IMR-90 (cell line): ENCODE measurements around the gene KCNF1. TPM values are rescaled to one million over a fixed set of nuclear protein-coding genes. Genes with fewer than 3 reads are reported as not detected.

Source experiments
- ATAC-seq: fragments of 200-7000 bp; cut with Tn5 transposase; 2 replicates; pipeline ENCODE4 v1.9.1; 2020; ENCODE audit warnings: low read depth, mild to moderate bottlenecking, moderate library complexity
- BruUV-seq: library from RNA; stranded (reverse); fragments of 400-500 nt; replicated peaks from 2 replicates; lab custom pipeline; 2021; lab: Mats Ljungman, UMichigan
- CTCF ChIA-PET: fragments of 300-600 bp; formaldehyde crosslinking; extraction: SDS; loops from one replicate; lab custom pipeline; 2021; ENCODE audit warnings: antibody characterized with exemption; lab: Yijun Ruan, JAX
- POLR2A ChIA-PET: fragments of 300-600 bp; sonication (Branson Sonifier 250); formaldehyde crosslinking; loops from one replicate; lab custom pipeline; 2022; ENCODE audit warnings: antibody characterized with exemption; ENCODE audit not compliant: unreplicated experiment; lab: Charles Lee
- DNase-seq: peaks from one replicate; pipeline ENCODE4 v3.0.0; 2013
- H2AFZ ChIP-seq: replicated peaks from 2 replicates; pipeline ENCODE3; 2013; ENCODE audit warnings: low read length, mild to moderate bottlenecking; ENCODE audit not compliant: poor library complexity
- H2AK5ac ChIP-seq: 2 replicates; pipeline ENCODE4 v1.6.1; 2013; ENCODE audit warnings: low read depth, low read length, inconsistent platforms
- H2AK9ac ChIP-seq: replicated peaks from 2 replicates; pipeline ENCODE3; 2013; ENCODE audit warnings: mild to moderate bottlenecking, low read depth, low read length, moderate library complexity; ENCODE audit not compliant: poor library complexity
- H2BK120ac ChIP-seq: 2 replicates; pipeline ENCODE4 v1.6.1; 2013; ENCODE audit warnings: low read depth, low read length, inconsistent platforms
- H2BK15ac ChIP-seq: 3 replicates; pipeline ENCODE4 v1.6.1; 2013; ENCODE audit warnings: low read depth, low read length, inconsistent platforms
- H2BK20ac ChIP-seq: 2 replicates; pipeline ENCODE4 v1.6.1; 2013; ENCODE audit warnings: low read depth, mild to moderate bottlenecking, inconsistent platforms, low read length, moderate library complexity
- H2BK5ac ChIP-seq: 2 replicates; pipeline ENCODE4 v1.6.1; 2013; ENCODE audit warnings: mild to moderate bottlenecking, low read depth, low read length, inconsistent platforms; ENCODE audit not compliant: poor library complexity, severe bottlenecking
- H3K14ac ChIP-seq: replicated peaks from 2 replicates; pipeline ENCODE4 v1.6.1; 2013; ENCODE audit warnings: low read depth, low read length, inconsistent platforms
- H3K18ac ChIP-seq: 2 replicates; pipeline ENCODE4 v1.6.1; 2013; ENCODE audit warnings: low read depth, low read length, control low read depth
- H3K23ac ChIP-seq: 2 replicates; pipeline ENCODE4 v1.6.1; 2013; ENCODE audit warnings: low read depth, low read length, inconsistent platforms
- H3K27ac ChIP-seq: 2 replicates; pipeline ENCODE4 v1.5.1; 2013; ENCODE audit warnings: mild to moderate bottlenecking, control low read depth, low read length; ENCODE audit not compliant: insufficient read depth
- H3K27me3 ChIP-seq: 2 replicates; pipeline ENCODE4 v1.6.1; 2013; ENCODE audit warnings: low read length; ENCODE audit not compliant: control insufficient read depth, insufficient read depth
- H3K36me3 ChIP-seq: 2 replicates; pipeline ENCODE4 v1.6.1; 2013; ENCODE audit warnings: low read length, mixed read lengths; ENCODE audit not compliant: control insufficient read depth, insufficient read depth
- H3K4ac ChIP-seq: 2 replicates; pipeline ENCODE4 v1.6.1; 2013; ENCODE audit warnings: low read depth, low read length, inconsistent platforms
- H3K4me1 ChIP-seq: 2 replicates; pipeline ENCODE4 v1.6.1; 2013; ENCODE audit warnings: low read length, mixed read lengths; ENCODE audit not compliant: control insufficient read depth, insufficient read depth
- H3K4me2 ChIP-seq: 2 replicates; pipeline ENCODE4 v1.6.1; 2013; ENCODE audit warnings: low read depth, mild to moderate bottlenecking, control low read depth, low read length, moderate library complexity
- H3K4me3 ChIP-seq: 2 replicates; pipeline ENCODE4 v1.5.1; 2013; ENCODE audit warnings: low read depth, mild to moderate bottlenecking, control low read depth, low read length, moderate library complexity; ENCODE audit not compliant: insufficient read depth
- H3K56ac ChIP-seq: 2 replicates; pipeline ENCODE4 v1.6.1; 2013; ENCODE audit warnings: low read length, inconsistent platforms; ENCODE audit not compliant: insufficient read depth; ENCODE audit errors: extremely low read depth
- H3K79me1 ChIP-seq, 2 experiments: 2 replicates each; pipeline ENCODE4 v1.6.1; 2013; ENCODE audit warnings: low read length in 2 of 2, inconsistent platforms in 1 of 2, low read depth in 1 of 2
- H3K9ac ChIP-seq: 2 replicates; pipeline ENCODE4 v1.6.1; 2013; ENCODE audit warnings: low read depth, low read length, control low read depth
- H3K9me1 ChIP-seq: 2 replicates; pipeline ENCODE4 v1.6.1; 2013; ENCODE audit warnings: low read length, inconsistent platforms; ENCODE audit not compliant: insufficient read depth
- H3K9me3 ChIP-seq: 2 replicates; pipeline ENCODE4 v1.6.1; 2013; ENCODE audit warnings: low read length; ENCODE audit not compliant: control insufficient read depth, insufficient read depth
- H4K20me1 ChIP-seq: 2 replicates; pipeline ENCODE4 v1.6.1; 2013; ENCODE audit warnings: low read length, inconsistent platforms; ENCODE audit not compliant: insufficient read depth
- H4K5ac ChIP-seq: 2 replicates; pipeline ENCODE4 v1.6.1; 2013; ENCODE audit warnings: mild to moderate bottlenecking, low read depth, low read length, control low read depth
- H4K8ac ChIP-seq, 2 experiments: 2 replicates each; pipeline ENCODE4 v1.6.1; 2013; ENCODE audit warnings: low read depth in 2 of 2, low read length in 2 of 2, control low read depth in 1 of 2, inconsistent platforms in 1 of 2
- H4K91ac ChIP-seq: 2 replicates; pipeline ENCODE4 v1.6.1; 2013; ENCODE audit warnings: low read depth, low read length, inconsistent platforms; ENCODE audit not compliant: insufficient read depth
- CHD1 ChIP-seq: IDR thresholded peaks from 2 replicates; pipeline ENCODE4 v1.6.1; 2012; ENCODE audit warnings: low read depth, low read length, improper control_type of control experiment
- CTCF ChIP-seq: conservative IDR thresholded peaks from 2 replicates; pipeline ENCODE4 v1.5.1; 2012; ENCODE audit warnings: mild to moderate bottlenecking, low read depth, low read length, improper control_type of control experiment
- FOS ChIP-seq: fragments of 150-350 bp; IDR thresholded peaks from 2 replicates; pipeline ENCODE4 v1.6.1; 2016; ENCODE audit warnings: low read depth, low read length
- MAFK ChIP-seq: IDR thresholded peaks from 2 replicates; pipeline ENCODE4 v1.6.1; 2012; ENCODE audit warnings: low read depth, low read length, improper control_type of control experiment
- MAZ ChIP-seq: IDR thresholded peaks from 2 replicates; pipeline ENCODE4 v1.6.1; 2012; ENCODE audit warnings: low read depth, mild to moderate bottlenecking, low read length, improper control_type of control experiment, moderate library complexity, borderline replicate concordance
- POLR2A ChIP-seq: IDR thresholded peaks from 2 replicates; pipeline ENCODE4 v1.6.1; 2012; ENCODE audit warnings: mild to moderate bottlenecking, low read depth, low read length
- RAD21 ChIP-seq: IDR thresholded peaks from 2 replicates; pipeline ENCODE4 v1.6.1; 2012; ENCODE audit warnings: low read length, improper control_type of control experiment
- RCOR1 ChIP-seq: IDR thresholded peaks from 2 replicates; pipeline ENCODE4 v1.6.1; 2012; ENCODE audit warnings: mild to moderate bottlenecking, low read length, improper control_type of control experiment; ENCODE audit not compliant: insufficient replicate concordance
- RFX5 ChIP-seq: IDR thresholded peaks from 2 replicates; pipeline ENCODE4 v1.8.0; 2012; ENCODE audit warnings: low read depth, mild to moderate bottlenecking, low read length, moderate library complexity
- WGBS, 2 experiments: methylation state at CpG; one replicate each; pipeline versions ENCODE4 v1.1.5 to v1.1.7; 2013; ENCODE audit warnings: missing lambda C conversion rate in 2 of 2; ENCODE audit not compliant: insufficient read length in 1 of 2; ENCODE audit errors: extremely low coverage in 2 of 2; 5-methylcytosine and 5-hydroxymethylcytosine counted together
- dilution Hi-C: fragments of 300-500 bp; cut with HindIII; formaldehyde crosslinking; loops from one replicate; pipeline ENCODE4 v1.14.3; 2018; ENCODE audit warnings: low sequenced_read_pairs; ENCODE audit not compliant: unreplicated experiment
- in situ Hi-C: fragments of 300-500 bp; cut with MboI; formaldehyde crosslinking; loops from 3 replicates; pipeline ENCODE4 v1.14.3; 2019; ENCODE audit warnings: low sequenced_read_pairs, inconsistent platforms, mixed read lengths
- intact Hi-C: fragments of 100-400 bp; cut with micrococcal nuclease; formaldehyde crosslinking; loops from 2 replicates; pipeline ENCODE4 v1.10.0; 2022
- polyA plus RNA-seq, 3 experiments: library from polyadenylated mRNA; depleted of rRNA; stranded (reverse); fragments of >200 nt; gene quantifications; 2 replicates each; pipeline ENCODE4 v1.2.3, GENCODE V29; 2012; ENCODE audit warnings: low replicate concordance in 1 of 3
- total RNA-seq: library from RNA; depleted of rRNA; stranded (reverse); fragments of >200 nt; gene quantifications from 2 replicates; pipeline ENCODE4 v1.2.3, GENCODE V29; 2012

KCNF1 gene
- total and polyA plus RNA-seq, 2 of the 4 experiments (the other 2 are of a cell fraction), result 0.54 to 1.4 TPM

GRCh38 chr2:10885094-10885860 lies 26.5 kb upstream of the KCNF1 start:
- Histone ChIP-seq H3K56ac (no peak overlapping the region), H3K36me3 (no peaks in the 10 kb centered on the region), H3K27ac (no peak overlapping the region), H3K4me2 (no peak overlapping the region), H4K8ac (no peak overlapping the region), H3K18ac (no peak overlapping the region), H4K20me1 (no peaks in the 10 kb centered on the region), H3K23ac (no peak overlapping the region), H3K27me3 (peaks cover 30% of the 10 kb centered on the region), H3K4me3 (no peak overlapping the region), H3K4me1 (no peaks in the 10 kb centered on the region), H2AFZ (no peak overlapping the region), H3K9me3 (no peaks in the 10 kb centered on the region), H3K14ac (no peak overlapping the region), H3K79me1 (no peaks in the 10 kb centered on the region), H2AK5ac (no peak overlapping the region), H3K9me1 (no peaks in the 10 kb centered on the region), H3K4ac (no peak overlapping the region), H2BK5ac (no peak overlapping the region), H2BK15ac (no peak overlapping the region), H3K9ac (no peak overlapping the region; the same call in 1 of the 2 replicates), H2AK9ac (no peak overlapping the region), H4K91ac (no peak overlapping the region), H4K5ac (no peak overlapping the region), H2BK120ac (no peak overlapping the region), H2BK20ac (no peak overlapping the region)
- ChIA-PET CTCF (no interaction called here), POLR2A (no interaction called here)
- BruUV-seq, result no TSS peak
- TF ChIP-seq POLR2A (no peak), MAZ (no peak), FOS (no peak), MAFK (no peak), RCOR1 (no peak), RFX5 (no peak), CHD1 (no peak), RAD21 (no peak), CTCF (no peak)
- in situ Hi-C loops, result no loop called here
- dilution Hi-C loops, result no loop called here
- no peak for DNase-seq
- intact Hi-C loops, result no loop called here
- ATAC-seq, result no peak
- no CpG with 5 or more reads among the region's 6 CpGs for WGBS, 2 experiments
